ELF-1 (cell line): Measurements from ENCODE around the gene TSSK6.
A peak's percentile ranks its signal among the peaks of the same experiment; 100 is the strongest.

Experiments used
- DNase-seq: peaks from one replicate; pipeline ENCODE4 v3.0.0-alpha.2; 2016; ENCODE audit warnings: low read depth, low spot score

TSSK6 gene

DNA sequence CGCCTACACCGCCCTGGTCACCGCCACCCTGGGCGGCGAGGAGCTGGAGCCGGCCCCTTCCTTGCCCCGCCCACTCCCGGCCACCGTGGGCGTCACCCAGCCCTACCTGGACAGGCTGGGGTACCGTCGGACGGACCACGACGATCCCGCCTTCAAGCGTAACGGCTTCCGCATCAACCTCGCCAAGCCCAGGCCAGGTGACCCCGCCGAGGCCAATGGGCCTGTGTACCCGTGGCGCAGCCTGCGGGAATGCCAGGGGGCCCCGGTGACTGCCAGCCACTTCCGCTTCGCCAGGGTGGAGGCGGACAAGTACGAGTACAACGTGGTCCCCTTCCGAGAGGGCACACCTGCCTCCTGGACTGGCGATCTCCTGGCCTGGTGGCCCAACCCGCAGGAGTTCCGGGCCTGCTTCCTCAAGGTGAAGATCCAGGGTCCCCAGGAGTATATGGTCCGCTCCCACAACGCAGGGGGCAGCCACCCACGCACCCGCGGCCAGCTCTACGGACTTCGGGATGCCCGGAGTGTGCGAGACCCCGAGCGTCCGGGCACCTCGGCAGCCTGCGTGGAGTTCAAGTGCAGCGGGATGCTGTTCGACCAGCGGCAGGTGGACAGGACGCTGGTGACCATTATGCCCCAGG is 29.7 kb upstream of the TSSK6 start:
- no peak for DNase-seq

GRCh38 chr19:19544257-19544953 is 29.1 kb upstream of the TSSK6 start:
- no peak for DNase-seq

- DNase-seq = no peak
Observed at GRCh38 chr19:19543640-19544039, 28.3 kb upstream of the TSSK6 start.

- no peak for DNase-seq
Observed at GRCh38 chr19:19543101-19543500, 27.8 kb upstream of the TSSK6 start.

DNA sequence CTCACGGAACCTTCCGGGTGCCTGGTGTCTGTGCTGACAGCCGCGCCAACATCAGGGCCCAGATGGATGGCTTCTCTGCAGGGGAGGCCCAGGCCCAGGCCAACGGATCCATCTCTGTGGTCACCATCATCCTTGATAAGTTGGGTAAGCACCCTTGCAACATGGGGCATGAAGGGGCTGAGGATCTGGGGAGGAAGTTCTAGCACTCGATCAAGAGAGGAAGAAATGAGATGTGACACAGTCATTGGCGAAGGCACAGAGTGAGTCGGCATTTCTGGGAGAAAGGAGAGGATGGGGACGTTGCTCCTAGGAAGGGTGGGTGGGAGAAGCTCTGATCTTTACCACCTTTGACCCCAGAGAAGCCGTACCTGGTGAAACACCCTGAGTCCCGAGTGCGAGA is 27.2 kb upstream of the TSSK6 start:
- no peak for DNase-seq

DNA sequence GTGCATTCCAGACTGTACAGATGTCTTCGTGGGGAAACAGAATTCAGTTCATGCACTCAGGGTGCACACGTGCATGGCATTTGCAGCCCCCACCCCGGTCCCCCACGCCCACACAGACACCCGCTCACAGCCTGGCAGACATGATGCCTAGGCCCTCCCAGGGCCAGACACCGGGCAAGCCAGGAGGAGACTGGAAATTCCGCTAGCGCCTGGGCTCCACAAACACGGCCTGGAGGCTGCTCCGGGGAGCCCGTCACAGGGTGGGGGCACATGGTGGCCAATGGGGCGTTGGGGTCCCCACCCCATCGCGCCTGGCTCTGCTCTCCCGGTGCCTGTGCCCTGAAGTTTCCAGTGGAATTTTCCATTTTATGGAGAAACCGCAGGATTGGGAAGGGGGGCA is 26.3 kb upstream of the TSSK6 start:
- no peak for DNase-seq

GRCh38 chr19:19540715-19541515 is 25.6 kb upstream of the TSSK6 start:
- peak; percentile 97 for DNase-seq

GRCh38 chr19:19540064-19540714 is 24.8 kb upstream of the TSSK6 start:
- peak; percentile 83 for DNase-seq

DNA sequence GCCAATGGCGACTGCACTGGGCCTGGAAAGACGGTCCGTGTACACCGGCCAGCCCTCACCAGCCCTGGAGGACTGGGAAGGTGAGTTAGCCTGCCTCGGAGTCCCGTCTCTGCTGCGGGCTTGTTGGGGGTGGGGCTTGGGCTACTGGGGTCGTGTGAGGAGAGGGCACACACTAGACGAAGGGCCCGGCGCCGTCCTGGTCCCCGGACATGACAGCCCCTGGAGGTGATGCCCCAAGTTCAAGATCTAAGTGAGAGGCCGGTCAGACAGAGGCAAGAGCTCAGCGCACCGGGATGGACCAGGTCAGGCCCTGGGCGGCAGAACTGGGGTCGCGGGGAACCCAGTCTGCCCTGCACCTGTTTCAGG is 24.3 kb upstream of the TSSK6 start:
- no peak for DNase-seq

DNA sequence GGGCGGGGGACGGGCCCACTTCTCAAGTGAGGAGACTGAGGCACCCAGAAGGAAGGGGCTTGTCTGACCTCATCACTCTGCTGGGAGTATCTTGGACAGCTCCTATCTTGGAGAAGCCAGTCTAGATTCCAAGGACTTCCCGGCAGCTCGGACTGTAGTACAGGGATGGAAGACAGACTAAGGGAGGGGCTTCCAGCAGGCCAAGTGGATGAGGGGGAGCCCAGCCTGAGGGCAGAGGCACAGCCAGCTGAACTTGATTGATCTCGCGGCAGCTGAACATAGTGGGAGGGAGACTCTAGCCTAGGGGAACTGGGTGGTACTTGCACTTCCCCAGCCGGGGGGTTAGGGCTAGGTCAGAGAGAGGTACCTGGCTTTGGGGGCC is 23.4 kb upstream of the TSSK6 start:
- DNase-seq = peak; percentile 59

DNA sequence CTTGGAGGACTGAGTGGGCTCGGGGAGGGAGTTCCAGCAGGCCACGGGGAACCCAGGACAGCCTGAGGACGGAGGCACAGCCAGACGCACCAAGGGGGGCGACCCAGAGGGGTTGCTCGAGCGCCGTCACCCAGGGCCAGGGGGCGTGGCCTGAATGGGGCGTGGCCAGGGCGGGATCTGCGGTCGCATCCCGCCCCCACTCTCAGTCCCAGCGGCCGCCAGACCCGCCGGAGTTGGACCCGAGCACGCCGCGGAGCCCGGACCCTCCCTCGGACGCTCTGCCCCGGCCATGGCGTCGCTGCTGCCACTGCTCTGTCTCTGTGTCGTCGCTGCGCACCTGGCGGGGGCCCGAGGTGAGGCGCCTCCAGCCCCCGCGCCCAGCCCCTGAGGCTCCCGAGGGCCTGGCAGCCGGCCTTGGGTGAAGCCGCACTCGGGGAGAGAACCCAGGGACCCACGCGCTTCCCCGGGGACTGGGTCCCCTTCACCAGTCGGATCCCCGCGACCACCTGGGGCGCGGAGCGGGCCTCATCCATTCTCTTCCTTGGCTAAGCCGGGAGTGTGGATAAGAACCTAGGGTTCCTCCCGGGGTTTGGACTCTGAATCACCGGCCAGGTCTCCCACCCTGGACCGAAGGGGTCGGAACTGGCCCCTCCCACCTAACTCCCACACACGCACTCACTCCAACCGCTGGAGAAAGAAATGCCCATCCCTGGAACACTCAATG is 22.9 kb upstream of the TSSK6 start, which contains the start of gene CILP2:
Gene CILP2, plus strand, starts transcription at position 205 of the 724 bp plus-strand sequence. Its CDS starts 85 bp downstream, at position 290.
- DNase-seq = peak; percentile 84

DNA sequence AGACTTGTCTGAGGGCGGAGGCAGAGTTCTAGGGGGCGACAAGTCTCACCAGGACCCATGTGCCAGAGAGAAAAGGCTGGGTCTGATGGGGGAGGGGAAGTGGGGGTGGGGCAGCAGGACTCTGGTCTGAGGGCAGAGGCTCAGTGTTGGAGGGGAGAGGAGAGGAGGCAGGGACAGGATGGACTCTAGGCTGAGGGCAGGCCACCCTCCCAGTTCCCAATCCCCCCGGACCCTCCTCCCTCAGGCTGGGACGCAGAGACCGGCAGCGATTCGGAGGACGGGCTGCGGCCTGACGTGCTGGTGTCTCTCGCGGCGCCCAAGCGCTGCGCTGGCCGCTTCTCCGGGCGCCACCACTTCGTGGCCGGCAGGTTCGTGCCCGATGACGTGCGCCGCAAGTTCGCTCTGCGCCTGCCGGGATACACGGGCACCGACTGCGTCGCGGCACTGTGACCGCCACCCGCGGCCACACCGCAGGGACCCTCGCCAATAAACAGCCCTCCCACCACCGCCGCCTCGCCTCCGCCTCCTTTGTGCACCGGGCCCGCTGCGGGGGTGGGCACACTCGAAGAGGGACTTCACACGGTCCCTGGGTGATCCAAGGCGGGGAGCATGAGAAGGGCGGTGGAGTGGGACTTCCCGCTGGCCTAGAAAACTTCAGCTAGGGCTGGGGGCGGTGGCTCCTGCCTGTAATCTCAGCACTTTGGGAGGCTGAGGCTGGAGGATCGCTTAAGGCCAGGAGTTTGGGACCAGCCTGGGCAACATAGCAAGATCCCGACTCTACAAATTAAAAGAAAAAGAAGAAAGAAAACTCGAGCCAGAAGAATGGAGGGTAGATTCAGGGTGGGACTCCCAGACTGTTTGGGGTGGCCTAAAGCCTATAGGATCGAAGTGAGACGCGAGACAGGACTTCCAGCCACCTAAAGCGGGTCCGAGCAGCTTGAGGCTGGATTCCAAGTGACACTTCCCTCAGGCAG is 22.0 kb upstream of the TSSK6 start:
- peak; percentile 56 for DNase-seq

DNA sequence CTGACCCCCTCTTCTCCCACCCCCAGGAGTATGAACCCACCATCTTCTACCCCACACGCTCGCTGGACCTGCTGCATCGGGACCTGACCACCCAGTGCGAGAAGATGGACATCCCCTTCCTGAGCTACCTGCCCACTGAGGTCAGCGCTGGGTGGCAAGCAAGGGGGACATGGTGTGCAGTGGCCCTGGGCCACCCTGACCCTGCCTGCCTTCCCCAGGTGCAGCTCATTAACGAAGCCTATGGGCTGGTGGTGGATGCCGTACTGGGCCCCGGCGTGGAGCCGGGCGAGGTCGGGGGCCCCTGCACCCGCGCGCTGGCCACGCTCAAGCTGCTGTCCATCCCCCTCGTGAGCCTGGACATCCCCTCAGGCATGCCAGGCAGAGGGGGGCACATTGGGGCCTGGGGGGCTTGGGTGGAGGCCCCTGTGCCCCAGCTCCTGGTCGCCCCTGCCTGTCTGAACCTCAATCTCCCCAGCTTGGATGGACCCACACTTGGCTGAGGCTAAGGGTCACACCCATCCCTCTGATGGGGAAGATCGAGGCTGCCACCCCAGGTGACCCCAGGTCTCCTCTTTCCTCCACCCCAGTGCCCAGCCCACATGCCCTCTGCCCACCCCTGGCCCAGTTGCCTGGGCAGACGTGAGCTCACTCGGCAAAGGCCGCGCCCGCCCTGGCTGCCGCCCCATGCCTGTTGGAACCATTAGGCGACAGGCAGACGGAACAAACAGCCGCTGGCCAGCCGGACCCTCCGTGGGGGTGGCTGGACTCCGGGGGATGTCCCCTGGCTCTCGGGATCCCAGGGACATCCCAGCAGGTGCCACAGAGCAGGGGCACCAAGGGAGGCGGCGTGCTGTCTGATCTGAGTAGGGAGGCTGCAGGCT is 20.2 kb upstream of the TSSK6 start:
- no peak for DNase-seq

GRCh38 chr19:19534556-19535265 is 19.4 kb upstream of the TSSK6 start:
- DNase-seq = peak; percentile 57

DNA sequence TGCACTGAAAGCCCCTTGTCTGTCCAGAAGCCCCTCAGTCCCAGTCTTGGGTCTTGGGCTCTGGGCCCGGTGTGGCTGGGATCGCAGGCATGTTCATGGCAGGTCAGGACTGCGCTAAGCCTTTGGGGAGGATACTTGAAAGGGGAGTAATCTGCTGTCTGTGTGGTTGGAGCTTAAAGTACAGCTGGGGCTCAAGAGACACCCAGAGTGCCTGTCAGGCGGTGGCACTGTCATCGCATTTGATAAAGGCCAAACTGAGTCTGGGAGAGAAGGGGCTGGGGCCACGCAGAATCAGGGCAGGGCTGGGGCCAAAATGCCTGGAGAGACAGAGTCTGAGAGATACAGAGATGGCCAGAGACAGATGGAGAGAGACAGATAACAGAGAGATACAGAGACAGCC is 18.5 kb upstream of the TSSK6 start:
- no peak for DNase-seq

- DNase-seq = no peak
Observed at GRCh38 chr19:19532806-19533701, 17.7 kb upstream of the TSSK6 start.

DNA sequence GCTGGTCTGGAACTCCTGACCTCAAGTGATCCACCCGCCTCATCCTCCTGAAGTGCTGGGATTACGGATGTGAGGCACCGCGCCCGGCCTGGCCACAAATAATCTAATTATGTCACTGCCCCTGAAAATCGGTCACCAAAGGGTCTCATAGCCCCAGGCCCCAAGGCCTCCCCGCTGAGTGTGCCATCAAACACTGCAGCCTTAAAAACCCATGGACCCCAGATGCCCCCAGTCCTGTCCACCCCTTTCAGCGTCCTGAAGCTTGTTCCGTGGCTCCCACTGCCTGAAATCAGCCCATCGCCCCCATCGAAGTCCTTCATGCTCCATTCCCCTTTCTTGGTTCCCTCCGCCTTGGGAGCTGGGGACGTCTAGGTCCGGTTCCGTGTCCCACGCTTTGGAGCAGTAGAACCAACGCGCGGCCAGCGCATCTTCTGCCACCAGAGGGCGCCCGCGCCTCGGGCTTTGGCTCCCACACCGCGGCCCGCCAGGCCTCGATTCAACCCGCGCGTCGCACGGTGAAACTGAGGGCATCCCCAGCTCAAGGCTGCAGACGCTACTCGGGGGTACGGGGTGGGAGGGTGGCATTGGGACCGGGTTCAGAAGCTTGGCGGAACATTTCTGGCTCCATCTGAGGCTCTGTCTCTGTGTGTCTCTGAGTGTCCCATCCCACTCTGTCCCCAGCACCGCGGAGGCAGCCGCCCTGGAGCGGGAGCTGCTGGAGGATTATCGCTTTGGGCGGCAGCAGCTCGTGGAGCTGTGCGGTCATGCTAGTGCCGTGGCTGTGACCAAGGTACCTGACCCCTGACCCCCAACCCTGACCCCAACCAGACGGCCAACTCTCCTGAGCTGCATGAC is 16.8 kb upstream of the TSSK6 start:
- DNase-seq = peak; percentile 88
